ENCODE measurements around the gene PHLDA2.

GRCh38 chr11:2878782-2879181 is 50.4 kb downstream of the PHLDA2 start:
- TF ChIP-seq, protein P1, sequence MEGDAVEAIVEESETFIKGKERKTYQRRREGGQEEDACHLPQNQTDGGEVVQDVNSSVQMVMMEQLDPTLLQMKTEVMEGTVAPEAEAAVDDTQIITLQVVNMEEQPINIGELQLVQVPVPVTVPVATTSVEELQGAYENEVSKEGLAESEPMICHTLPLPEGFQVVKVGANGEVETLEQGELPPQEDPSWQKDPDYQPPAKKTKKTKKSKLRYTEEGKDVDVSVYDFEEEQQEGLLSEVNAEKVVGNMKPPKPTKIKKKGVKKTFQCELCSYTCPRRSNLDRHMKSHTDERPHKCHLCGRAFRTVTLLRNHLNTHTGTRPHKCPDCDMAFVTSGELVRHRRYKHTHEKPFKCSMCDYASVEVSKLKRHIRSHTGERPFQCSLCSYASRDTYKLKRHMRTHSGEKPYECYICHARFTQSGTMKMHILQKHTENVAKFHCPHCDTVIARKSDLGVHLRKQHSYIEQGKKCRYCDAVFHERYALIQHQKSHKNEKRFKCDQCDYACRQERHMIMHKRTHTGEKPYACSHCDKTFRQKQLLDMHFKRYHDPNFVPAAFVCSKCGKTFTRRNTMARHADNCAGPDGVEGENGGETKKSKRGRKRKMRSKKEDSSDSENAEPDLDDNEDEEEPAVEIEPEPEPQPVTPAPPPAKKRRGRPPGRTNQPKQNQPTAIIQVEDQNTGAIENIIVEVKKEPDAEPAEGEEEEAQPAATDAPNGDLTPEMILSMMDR (IDR thresholded peaks at IDR 0.05): no peak
- TF ChIP-seq EZH2 (IDR thresholded peaks at IDR 0.05; ENCODE audit: borderline replicate concordance, insufficient read depth, low read depth, low read length, poor library complexity, severe bottlenecking): no peak

Measured in B cell (primary cell).